Activated T-cell treated with anti-CD3 and anti-CD28 coated beads for 48 hours (primary cell): ENCODE data around the gene FCN2.

Experiments used
- DNase-seq: peaks from one replicate; pipeline ENCODE4 v3.0.0-alpha.2; 2020; ENCODE audit warnings: low read depth

FCN2 gene

DNA sequence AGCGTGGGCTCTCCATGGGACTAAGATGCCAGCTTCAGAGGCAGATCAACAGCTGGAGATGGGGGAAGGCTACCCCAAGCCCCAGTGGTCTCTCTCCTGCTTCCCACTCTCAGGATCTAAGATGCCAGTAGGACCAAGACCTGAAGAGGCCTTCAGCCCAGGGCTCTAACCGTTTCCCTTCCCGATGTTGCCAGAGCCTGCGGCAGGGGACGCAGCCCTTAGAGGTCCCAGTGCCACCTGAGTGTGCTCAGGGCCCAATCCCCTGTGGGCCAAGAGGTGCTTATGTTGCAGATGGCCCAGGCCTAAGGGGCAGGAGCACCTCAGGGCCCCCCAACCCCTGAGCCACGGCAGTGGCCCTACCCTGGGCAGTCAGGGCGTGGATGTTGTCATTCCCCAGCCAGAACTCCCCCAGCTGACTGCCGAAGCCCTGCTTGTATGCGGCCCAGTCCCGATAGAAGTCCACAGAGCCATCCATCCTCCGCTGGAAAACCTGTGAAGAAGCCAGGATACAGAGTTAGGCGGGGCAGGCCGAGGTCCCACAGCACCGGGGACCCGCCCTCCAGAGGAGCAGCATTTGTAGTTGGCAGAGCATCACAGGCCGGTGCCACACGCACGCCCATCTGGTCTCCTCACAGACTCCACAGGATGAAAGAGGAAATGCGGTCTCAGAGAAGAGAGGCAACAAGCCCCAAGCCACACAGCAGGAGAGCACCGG lies 31.7 kb downstream of the FCN2 start:
- no peak for DNase-seq

GRCh38 chr9:134913041-134913712 lies 32.6 kb downstream of the FCN2 start:
- DNase-seq: no peak

GRCh38 chr9:134913713-134914500 lies 33.3 kb downstream of the FCN2 start:
- DNase-seq: no peak

GRCh38 chr9:134914501-134914834 lies 33.9 kb downstream of the FCN2 start:
- no peak for DNase-seq

GRCh38 chr9:134915046-134915985 lies 34.7 kb downstream of the FCN2 start:
- DNase-seq: no peak

DNA sequence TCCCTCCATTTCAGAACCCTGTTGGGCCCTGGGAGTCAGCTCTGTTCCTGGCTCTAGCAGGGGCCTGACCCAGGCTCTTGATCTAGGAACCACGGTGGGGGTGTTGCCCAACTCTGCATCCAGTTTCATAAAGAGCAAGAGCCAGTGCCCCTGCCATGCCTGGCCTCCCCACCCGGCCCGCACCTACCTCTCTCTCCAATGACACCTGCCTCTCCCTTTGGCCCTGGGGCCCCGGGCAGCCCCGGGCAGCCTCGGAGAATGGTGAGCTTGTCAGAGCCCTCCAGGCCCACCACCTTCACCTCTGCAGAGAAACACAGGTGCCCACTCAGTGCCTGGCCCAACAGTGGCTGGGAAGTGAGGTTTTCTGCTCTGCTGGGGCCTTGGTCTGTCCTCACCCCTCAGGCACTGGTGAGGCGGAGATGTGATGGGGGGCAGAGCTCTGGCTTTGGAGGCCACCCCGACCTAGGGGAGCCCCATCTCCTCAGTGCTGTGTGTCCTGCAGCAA lies 35.6 kb downstream of the FCN2 start:
- no peak for DNase-seq

GRCh38 chr9:134917431-134918373 lies 37.1 kb downstream of the FCN2 start, which contains the start of gene FCN1:
TSS of gene FCN1 (minus strand) at chr9:134917912. CDS start at chr9:134917871, 41 bp downstream.
- DNase-seq: no peak

- DNase-seq: no peak
Measured at GRCh38 chr9:134918646-134919045, 38.0 kb downstream of the FCN2 start.

DNA sequence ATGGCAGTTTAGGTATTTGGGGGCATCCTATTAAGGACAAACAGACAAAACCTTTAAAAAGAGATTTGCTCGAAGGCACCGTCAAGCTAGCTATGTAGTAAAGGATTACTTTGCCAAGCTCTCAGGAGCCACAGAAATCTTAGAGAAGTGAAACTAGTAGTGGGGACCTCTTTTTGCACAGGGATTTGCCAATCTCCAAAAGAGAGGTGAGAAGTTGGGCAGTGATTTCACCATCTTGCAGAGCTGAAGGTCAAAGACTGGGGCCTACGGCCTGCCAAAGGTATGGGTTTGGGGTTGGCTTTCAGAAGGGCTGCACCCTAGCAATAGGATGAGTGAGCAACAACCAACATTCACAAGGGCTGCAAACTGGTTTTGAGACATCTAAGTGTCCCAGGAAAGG lies 38.7 kb downstream of the FCN2 start:
- no peak for DNase-seq

DNA sequence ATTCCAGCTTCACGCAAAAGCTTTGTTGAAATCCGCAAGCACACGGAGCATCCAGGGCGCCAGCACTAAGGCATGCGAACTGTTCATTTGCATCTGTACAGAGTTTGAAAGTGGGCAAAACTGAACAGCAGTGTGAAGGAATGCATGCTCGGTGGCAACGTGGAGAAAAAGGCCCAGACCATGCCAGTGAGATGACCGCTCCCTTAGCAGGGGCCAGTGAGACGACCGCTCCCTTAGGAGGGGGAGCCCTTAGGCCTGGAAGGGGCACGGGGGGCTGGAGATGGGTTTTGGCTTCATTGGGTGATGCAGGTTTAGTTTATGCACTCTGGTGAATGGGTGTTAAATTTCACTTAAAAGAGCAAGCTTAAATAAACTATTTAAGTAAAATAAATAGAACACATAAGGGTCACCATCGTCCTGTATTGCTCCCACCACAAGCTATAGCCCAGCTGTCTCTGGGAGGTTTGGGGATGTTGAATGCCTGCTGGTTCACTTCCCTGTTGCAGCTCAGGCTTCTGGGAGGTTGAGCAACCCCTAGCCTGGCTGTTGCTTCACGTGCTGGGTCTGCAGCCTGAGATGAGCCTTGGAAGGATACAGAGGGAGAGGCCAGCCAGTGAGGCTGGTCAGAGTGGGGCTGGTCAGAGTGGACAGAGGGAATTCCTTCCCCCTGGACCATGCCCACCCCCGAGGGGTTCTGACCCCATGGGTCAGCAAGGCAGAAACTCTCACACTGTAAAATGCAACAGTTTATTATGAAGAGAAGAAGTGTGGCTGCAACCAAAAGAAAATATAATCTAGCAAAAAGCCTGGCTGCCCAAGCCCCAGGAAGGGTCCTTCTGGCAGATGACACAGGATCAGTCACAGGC lies 41.7 kb downstream of the FCN2 start:
- no peak for DNase-seq

- no peak for DNase-seq
Measured at GRCh38 chr9:134922932-134923240, 42.3 kb downstream of the FCN2 start.

DNA sequence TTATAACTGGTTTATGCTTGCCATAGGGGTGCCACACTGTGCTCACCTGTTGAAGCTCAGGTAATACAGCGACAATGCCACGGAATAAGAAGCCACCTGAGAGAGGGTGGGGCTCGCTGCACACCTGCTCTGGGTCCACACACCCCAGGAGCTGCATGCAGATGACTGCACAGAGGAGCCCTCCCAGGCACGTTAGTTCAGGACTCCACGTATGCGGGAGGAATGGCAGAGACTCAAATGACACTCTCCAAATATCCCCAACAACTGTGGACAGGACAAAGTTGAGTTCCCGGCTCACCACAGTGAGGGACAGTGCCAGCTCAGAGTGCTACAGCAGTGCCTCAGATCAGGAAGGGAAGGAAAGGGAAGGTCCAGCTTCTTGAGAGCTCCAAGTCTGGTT lies 42.9 kb downstream of the FCN2 start:
- no peak for DNase-seq

GRCh38 chr9:134925011-134925511 lies 44.5 kb downstream of the FCN2 start:
- DNase-seq: no peak

DNA sequence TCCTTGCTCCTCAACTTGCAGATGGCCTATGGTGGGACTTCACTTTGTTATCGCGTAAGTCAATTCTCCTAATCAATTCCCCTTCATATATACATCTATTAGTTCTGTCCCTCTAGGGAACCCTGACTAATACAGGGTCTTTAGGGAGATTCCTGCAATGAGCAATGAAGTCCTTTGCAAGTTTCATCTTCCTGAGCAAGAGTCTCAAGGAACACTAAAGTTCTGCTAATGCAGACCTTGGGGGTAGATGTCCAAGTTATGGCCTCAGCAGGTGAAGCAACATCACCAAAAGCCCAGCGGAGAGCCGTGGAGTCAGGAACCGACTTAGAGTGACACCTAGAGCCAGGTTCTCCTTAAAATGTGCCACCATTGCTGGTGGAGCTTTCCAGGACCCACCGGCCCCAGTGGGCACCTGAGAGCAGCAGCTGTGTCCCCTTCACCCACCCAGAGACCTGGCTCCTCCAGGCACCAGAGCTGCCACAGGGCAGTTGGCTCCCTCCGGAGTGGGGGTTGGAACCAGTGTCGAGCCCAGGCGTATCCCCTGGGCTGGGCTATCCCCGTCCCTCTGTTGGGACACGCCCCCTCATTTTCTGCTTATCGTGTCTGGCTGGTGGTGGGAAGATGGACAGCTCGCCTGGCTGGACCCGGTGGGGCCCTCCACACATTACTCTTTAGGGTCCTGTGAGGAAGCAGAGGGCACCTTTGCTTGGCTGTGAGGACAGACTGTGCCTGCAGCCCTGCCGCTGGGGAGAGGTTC lies 48.0 kb downstream of the FCN2 start:
- DNase-seq: no peak

DNA sequence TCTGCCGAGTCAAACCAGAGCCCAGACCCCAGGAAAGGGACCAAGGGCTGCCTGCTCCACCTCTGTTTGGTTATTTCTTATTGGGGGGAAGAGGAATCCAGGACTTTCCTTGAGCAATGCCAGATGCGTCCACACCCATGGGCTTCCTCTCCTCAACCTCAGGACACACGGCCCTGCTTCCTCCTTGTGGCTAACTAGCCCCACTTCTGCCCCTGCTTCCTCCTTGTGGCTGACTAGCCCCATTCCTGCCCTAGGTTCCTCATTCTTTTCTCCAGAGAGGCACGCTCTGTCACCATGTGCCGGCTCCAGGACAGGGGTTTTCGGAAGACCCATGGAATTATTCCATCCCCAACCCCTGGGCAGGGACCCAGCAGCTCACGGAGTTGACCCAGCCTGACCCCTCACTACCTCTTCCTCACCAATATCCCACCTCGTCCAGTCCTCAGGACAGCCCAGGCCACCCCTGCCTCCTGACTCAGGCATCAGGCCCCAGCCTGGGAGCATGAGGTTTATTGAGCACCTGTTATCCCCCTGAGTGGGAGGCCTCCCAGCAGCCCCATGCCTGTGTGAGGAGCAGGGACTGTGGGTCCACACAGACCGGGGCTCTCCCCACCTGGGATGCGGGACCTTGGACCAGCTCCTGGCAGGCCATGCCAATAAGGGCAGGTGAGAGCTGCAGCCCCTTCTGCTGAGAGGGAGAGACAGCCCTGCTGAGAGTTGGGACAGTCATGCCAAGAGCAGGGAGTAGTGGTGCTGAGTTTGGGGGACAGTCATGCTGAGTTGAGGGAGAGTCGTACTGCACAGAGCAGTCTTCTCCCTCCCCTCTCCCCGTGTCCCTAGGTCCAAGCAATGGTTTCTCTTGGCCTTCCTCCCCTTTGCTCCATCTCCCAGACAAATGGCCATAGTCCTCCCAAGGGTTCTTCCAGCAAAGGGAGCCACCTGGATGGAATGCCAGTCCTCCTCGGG lies 48.9 kb downstream of the FCN2 start:
- no peak for DNase-seq

- no peak for DNase-seq
Measured at GRCh38 chr9:134930398-134930797, 49.8 kb downstream of the FCN2 start.

DNA sequence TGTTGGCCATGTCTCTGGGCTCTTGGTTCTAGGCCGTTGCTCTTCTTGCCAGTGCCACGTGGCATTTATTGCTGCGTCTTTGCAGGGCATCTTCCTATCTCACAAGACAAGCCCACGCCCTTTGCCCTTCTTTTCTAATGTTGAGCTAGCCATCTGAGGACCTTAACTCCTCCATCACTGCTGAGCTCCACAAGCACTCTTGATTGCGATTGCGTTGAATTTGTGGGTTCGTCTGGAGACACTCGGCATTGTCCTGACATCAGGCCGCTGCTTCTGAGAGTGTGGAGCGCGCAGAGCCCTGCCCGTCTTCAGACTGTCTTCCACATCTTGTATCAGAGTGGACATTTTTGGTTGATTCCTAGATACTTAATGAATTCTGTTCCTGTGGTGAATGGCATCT lies 51.6 kb downstream of the FCN2 start:
- DNase-seq: no peak

- no peak for DNase-seq
Measured at GRCh38 chr9:134932606-134933005, 52.0 kb downstream of the FCN2 start.
